GM12878 (cell line): ENCODE results near the gene HS3ST6. TPM values are rescaled to one million over a fixed set of nuclear protein-coding genes. Genes with fewer than 3 reads are reported as not detected.

Experiments used
- CBFB ChIP-seq: IDR thresholded peaks from 2 replicates; pipeline ENCODE4 v1.6.1; 2016; ENCODE audit warnings: antibody characterized with exemption, low read depth
- CHD2 ChIP-seq: IDR thresholded peaks from 2 replicates; pipeline ENCODE4 v1.6.1; 2011; ENCODE audit warnings: low read depth, low read length, improper control_type of control experiment, borderline replicate concordance
- CREB1 ChIP-seq: IDR thresholded peaks from 2 replicates; pipeline ENCODE4 v1.6.1; 2012; ENCODE audit warnings: low read depth, mild to moderate bottlenecking, inconsistent platforms
- DPF2 ChIP-seq: fragments of 450-650 bp; IDR thresholded peaks from 2 replicates; pipeline ENCODE4 v1.6.1; 2017; ENCODE audit warnings: mild to moderate bottlenecking
- EGR1 ChIP-seq, 2 experiments: IDR thresholded peaks; 1 replicate in 1 of 2; 2 replicates in 1 of 2; pipeline ENCODE4 v1.6.1; 2011 to 2012; ENCODE audit warnings: low read depth in 2 of 2, low read length in 2 of 2, borderline replicate concordance in 1 of 2, mild to moderate bottlenecking in 1 of 2, moderate library complexity in 1 of 2
- GATAD2B ChIP-seq: fragments of 450-650 bp; conservative IDR thresholded peaks from 2 replicates; pipeline ENCODE4 v1.6.1; 2017; ENCODE audit warnings: low read depth, mild to moderate bottlenecking, moderate library complexity
- JUNB ChIP-seq: IDR thresholded peaks from 2 replicates; pipeline ENCODE4 v1.6.1; 2016; ENCODE audit warnings: antibody characterized with exemption, mild to moderate bottlenecking
- NFYB ChIP-seq: IDR thresholded peaks from 2 replicates; pipeline ENCODE4 v1.6.1; 2011; ENCODE audit warnings: low read depth, mild to moderate bottlenecking, low read length, improper control_type of control experiment, moderate library complexity; ENCODE audit not compliant: insufficient read depth
- NR2F1 ChIP-seq: fragments of 450-650 bp; conservative IDR thresholded peaks from 2 replicates; pipeline ENCODE4 v1.6.1; 2017; ENCODE audit warnings: mild to moderate bottlenecking
- POLR2A ChIP-seq: IDR thresholded peaks from 2 replicates; pipeline ENCODE4 v1.6.1; 2011; ENCODE audit warnings: low read depth, mild to moderate bottlenecking, low read length
- RB1 ChIP-seq: fragments of 450-650 bp; formaldehyde crosslinking; IDR thresholded peaks from 2 replicates; pipeline ENCODE4 v1.6.1; 2017; ENCODE audit warnings: mild to moderate bottlenecking, borderline replicate concordance
- SMAD5 ChIP-seq: IDR thresholded peaks from 2 replicates; pipeline ENCODE4 v1.6.1; 2016; ENCODE audit warnings: antibody characterized with exemption, low read depth
- SMARCA5 ChIP-seq: fragments of 450-650 bp; IDR thresholded peaks from 2 replicates; pipeline ENCODE4 v1.6.1; 2017; ENCODE audit warnings: mild to moderate bottlenecking
- SMC3 ChIP-seq: IDR thresholded peaks from 2 replicates; pipeline ENCODE4 v1.6.1; 2011; ENCODE audit warnings: low read length, improper control_type of control experiment, borderline replicate concordance
- SPI1 ChIP-seq: IDR thresholded peaks from 2 replicates; pipeline ENCODE4 v1.6.1; 2011; ENCODE audit warnings: low read depth, mild to moderate bottlenecking, low read length, moderate library complexity, borderline replicate concordance; ENCODE audit not compliant: insufficient read depth
- ZNF687 ChIP-seq: fragments of 450-650 bp; IDR thresholded peaks from 2 replicates; pipeline ENCODE4 v1.6.1; 2017; ENCODE audit warnings: mild to moderate bottlenecking, moderate library complexity
- ZSCAN29 ChIP-seq: fragments of 450-650 bp; IDR thresholded peaks from 2 replicates; pipeline ENCODE4 v1.6.1; 2017; ENCODE audit warnings: mild to moderate bottlenecking, moderate library complexity
- polyA plus RNA-seq, 11 experiments: library from polyadenylated mRNA; depleted of rRNA in 4 of 11; unstranded in 6 of 11; stranded (reverse) in 5 of 11; fragments of >200 nt; fragmentation: Nextera tagmentation in 4 of 11; fragmentation: Illumina TruSeq in 1 of 11; extraction: Ambion mirVana in 4 of 11; extraction: Trizol in 1 of 11; gene quantifications; 1 replicate in 1 of 11; 2 replicates in 10 of 11; pipeline versions ENCODE4 v1.2.1 to v1.2.3, GENCODE V29; 2011 to 2016; ENCODE audit warnings: inconsistent platforms in 2 of 11, missing spikeins in 2 of 11, low read depth in 1 of 11
- total RNA-seq, 4 experiments: library from RNA; depleted of rRNA in 3 of 4; stranded (reverse); fragments of >200 nt in 3 of 4; fragmentation: Illumina TruSeq in 1 of 4; extraction: Trizol in 1 of 4; gene quantifications; 2 replicates each; pipeline versions ENCODE4 v1.2.1 to v1.2.3, GENCODE V29; 2013 to 2021
- TF ChIP-seq, protein P1 (sequence below): fragments of 450-650 bp; IDR thresholded peaks from 2 replicates; pipeline ENCODE4 v1.6.1; 2016; ENCODE audit warnings: mild to moderate bottlenecking
- TF ChIP-seq, protein P2 (sequence below): fragments of 450-650 bp; IDR thresholded peaks from 2 replicates; pipeline ENCODE4 v1.6.1; 2018; ENCODE audit warnings: mild to moderate bottlenecking, low read depth, moderate library complexity; ENCODE audit not compliant: partially characterized antibody
- TF ChIP-seq, protein P3 (sequence below): fragments of 450-650 bp; IDR thresholded peaks from 2 replicates; pipeline ENCODE4 v1.6.1; 2016; ENCODE audit warnings: mild to moderate bottlenecking

Gene HS3ST6
- total and polyA plus RNA-seq, 10 of the 15 experiments (the other 5 are each of a cell fraction or from before 2014, with no cell fraction given), result not detected

GRCh38 chr16:1942810-1943726 is 24.9 kb upstream of the HS3ST6 start, which contains the start of gene MSRB1 (continued):
- TF ChIP-seq, protein P1, sequence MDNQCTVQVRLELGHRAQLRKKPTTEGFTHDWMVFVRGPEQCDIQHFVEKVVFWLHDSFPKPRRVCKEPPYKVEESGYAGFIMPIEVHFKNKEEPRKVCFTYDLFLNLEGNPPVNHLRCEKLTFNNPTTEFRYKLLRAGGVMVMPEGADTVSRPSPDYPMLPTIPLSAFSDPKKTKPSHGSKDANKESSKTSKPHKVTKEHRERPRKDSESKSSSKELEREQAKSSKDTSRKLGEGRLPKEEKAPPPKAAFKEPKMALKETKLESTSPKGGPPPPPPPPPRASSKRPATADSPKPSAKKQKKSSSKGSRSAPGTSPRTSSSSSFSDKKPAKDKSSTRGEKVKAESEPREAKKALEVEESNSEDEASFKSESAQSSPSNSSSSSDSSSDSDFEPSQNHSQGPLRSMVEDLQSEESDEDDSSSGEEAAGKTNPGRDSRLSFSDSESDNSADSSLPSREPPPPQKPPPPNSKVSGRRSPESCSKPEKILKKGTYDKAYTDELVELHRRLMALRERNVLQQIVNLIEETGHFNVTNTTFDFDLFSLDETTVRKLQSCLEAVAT, result 0 out of 2 replicates have a peak, but pooled peaks have one; percentile 19
- TF ChIP-seq NR2F1, result peak; percentile 23; the same call in 1 of the 2 replicates
- no peak for TF ChIP-seq ZSCAN29
- TF ChIP-seq SMC3, result no peak
- TF ChIP-seq POLR2A, result peak; percentile 88
- TF ChIP-seq SMAD5, result 0 out of 2 replicates have a peak, but pooled peaks have one; percentile 41
- TF ChIP-seq, protein P2, sequence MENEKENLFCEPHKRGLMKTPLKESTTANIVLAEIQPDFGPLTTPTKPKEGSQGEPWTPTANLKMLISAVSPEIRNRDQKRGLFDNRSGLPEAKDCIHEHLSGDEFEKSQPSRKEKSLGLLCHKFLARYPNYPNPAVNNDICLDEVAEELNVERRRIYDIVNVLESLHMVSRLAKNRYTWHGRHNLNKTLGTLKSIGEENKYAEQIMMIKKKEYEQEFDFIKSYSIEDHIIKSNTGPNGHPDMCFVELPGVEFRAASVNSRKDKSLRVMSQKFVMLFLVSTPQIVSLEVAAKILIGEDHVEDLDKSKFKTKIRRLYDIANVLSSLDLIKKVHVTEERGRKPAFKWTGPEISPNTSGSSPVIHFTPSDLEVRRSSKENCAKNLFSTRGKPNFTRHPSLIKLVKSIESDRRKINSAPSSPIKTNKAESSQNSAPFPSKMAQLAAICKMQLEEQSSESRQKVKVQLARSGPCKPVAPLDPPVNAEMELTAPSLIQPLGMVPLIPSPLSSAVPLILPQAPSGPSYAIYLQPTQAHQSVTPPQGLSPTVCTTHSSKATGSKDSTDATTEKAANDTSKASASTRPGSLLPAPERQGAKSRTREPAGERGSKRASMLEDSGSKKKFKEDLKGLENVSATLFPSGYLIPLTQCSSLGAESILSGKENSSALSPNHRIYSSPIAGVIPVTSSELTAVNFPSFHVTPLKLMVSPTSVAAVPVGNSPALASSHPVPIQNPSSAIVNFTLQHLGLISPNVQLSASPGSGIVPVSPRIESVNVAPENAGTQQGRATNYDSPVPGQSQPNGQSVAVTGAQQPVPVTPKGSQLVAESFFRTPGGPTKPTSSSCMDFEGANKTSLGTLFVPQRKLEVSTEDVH, result no peak
- peak; percentile 76; the same call in 1 of the 2 replicates for TF ChIP-seq NFYB
- TF ChIP-seq ZNF687, result peak; percentile 45; the same call in 1 of the 2 replicates
- TF ChIP-seq JUNB, result peak; percentile 80
- TF ChIP-seq, protein P3, sequence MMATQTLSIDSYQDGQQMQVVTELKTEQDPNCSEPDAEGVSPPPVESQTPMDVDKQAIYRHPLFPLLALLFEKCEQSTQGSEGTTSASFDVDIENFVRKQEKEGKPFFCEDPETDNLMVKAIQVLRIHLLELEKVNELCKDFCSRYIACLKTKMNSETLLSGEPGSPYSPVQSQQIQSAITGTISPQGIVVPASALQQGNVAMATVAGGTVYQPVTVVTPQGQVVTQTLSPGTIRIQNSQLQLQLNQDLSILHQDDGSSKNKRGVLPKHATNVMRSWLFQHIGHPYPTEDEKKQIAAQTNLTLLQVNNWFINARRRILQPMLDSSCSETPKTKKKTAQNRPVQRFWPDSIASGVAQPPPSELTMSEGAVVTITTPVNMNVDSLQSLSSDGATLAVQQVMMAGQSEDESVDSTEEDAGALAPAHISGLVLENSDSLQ, result peak; percentile 39; the same call in 1 of the 2 replicates
- TF ChIP-seq DPF2, result peak; percentile 66; the same call in 1 of the 2 replicates
- peak in 1 of 2 experiments; percentile 4; a peak in 1 of 3 replicates for TF ChIP-seq EGR1 (IDR thresholded peaks at IDR 0.05; ENCODE audit: borderline replicate concordance in 1 of 2, low read depth in 2 of 2, low read length in 2 of 2)
- TF ChIP-seq GATAD2B, result peak; percentile 64
- peak; percentile 45; the same call in 1 of the 2 replicates for TF ChIP-seq RB1
- TF ChIP-seq CREB1, result peak; percentile 34; the same call in 1 of the 2 replicates
- TF ChIP-seq SPI1, result peak; percentile 37; the same call in 1 of the 2 replicates
- TF ChIP-seq SMARCA5, result peak; percentile 40; the same call in 1 of the 2 replicates
- TF ChIP-seq CBFB, result no peak
- TF ChIP-seq CHD2, result peak; percentile 10; the same call in 1 of the 2 replicates
